ENCODE results near the gene CSF1R. TPM values are rescaled to one million over a fixed set of nuclear protein-coding genes. Genes with fewer than 3 reads are reported as not detected.

The CSF1R gene
- polyA plus RNA-seq, 1 experiment = 0.09 TPM

- TF ChIP-seq CTCF (IDR thresholded peaks at IDR 0.05; ENCODE audit: low read depth, low read length) = no peak
- Histone ChIP-seq H3K9me3 (ENCODE audit: control insufficient read depth, insufficient read depth, low read length) (no peaks in the 10 kb centered on the region), H3K27me3 (ENCODE audit: control insufficient read depth, insufficient read depth, low read length) (no peaks in the 10 kb centered on the region), H3K4me3 (ENCODE audit: low read depth, low read length) (no peak overlapping the region), H3K27ac (ENCODE audit: low read depth, low read length) (no peak overlapping the region)
- no peak for DNase-seq (ENCODE audit: low read depth, low spot score)
- POLR2A ChIA-PET = interaction anchor here (0.5 kb wide), 1 partner anchor 75 kb away, joined by 7 read pairs; no protein-coding TSS in a partner anchor
- CTCF ChIA-PET = interaction anchor here (0.9 to 1.0 kb wide), 2 partner anchors 284 to 290 kb away, joined by 3 read pairs; no protein-coding TSS in a partner anchor
Observed at GRCh38 chr5:150118561-150119229, 32.3 kb upstream of the CSF1R start.

DNA sequence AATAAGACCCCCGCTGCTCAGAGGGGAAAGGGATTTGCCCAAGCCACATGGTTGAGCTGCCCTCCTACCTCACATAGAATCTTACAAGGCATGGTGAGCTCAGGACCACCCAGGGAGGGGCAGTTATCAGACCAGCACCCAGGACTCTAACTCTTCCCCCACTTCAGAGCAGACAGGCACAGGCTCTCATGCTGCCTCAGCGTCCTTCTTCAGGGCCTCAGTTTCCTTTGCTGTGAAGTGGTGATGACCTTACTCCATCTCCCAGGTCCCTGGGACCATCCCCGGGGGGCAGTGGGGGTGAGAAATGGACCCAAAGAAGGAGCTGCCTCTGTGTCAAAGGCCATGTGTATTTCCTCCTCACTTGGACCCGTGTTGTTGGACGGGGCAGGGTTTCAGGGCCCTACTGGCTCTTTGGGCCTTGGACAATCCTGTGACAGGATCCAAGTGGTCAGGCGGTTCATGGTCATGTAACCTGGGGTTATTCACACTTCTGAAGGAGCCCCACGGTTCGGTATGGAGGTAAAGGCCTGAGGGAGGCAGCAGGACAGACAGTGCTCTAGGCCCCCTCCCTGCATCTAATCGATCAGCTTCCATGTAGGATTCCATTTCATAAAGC is 31.7 kb upstream of the CSF1R start:
- no peaks in the 10 kb centered on the region for H3K27me3 ChIP-seq (ENCODE audit: control insufficient read depth, insufficient read depth, low read length)
- no peaks in the 10 kb centered on the region for H3K9me3 ChIP-seq (ENCODE audit: control insufficient read depth, insufficient read depth, low read length)
- POLR2A ChIA-PET = interaction anchor here (0.5 to 0.7 kb wide), 2 partner anchors 76 to 84 kb away, joined by 6 to 7 read pairs; no protein-coding TSS in a partner anchor
- CTCF ChIA-PET = interaction anchor here (0.9 kb wide), 1 partner anchor 289 kb away, joined by 3 read pairs; no protein-coding TSS in a partner anchor
- H3K4me3 ChIP-seq (ENCODE audit: low read depth, low read length) = no peak overlapping the region
- TF ChIP-seq CTCF (IDR thresholded peaks at IDR 0.05; ENCODE audit: low read depth, low read length) = no peak
- H3K27ac ChIP-seq (ENCODE audit: low read depth, low read length) = no peak overlapping the region
- no peak for DNase-seq (ENCODE audit: low read depth, low spot score)

GRCh38 chr5:150116667-150117400 is 30.5 kb upstream of the CSF1R start:
- ChIA-PET CTCF (no interaction called here), POLR2A (no interaction called here)
- Histone ChIP-seq H3K4me3 (ENCODE audit: low read depth, low read length) (no peak overlapping the region), H3K9me3 (ENCODE audit: control insufficient read depth, insufficient read depth, low read length) (no peaks in the 10 kb centered on the region), H3K27me3 (ENCODE audit: control insufficient read depth, insufficient read depth, low read length) (no peaks in the 10 kb centered on the region), H3K27ac (ENCODE audit: low read depth, low read length) (peak overlapping the region; percentile 31)
- no peak for TF ChIP-seq CTCF (IDR thresholded peaks at IDR 0.05; ENCODE audit: low read depth, low read length)
- DNase-seq (ENCODE audit: low read depth, low spot score) = no peak

- ChIA-PET POLR2A (no interaction called here), CTCF (interaction anchor here (1.5 kb wide), 1 partner anchor 112 kb away, joined by 4 read pairs; no protein-coding TSS in a partner anchor)
- DNase-seq (ENCODE audit: low read depth, low spot score) = no peak
- no peak for TF ChIP-seq CTCF (IDR thresholded peaks at IDR 0.05; ENCODE audit: low read depth, low read length)
- Histone ChIP-seq H3K27ac (ENCODE audit: low read depth, low read length) (no peak overlapping the region), H3K4me3 (ENCODE audit: low read depth, low read length) (no peak overlapping the region), H3K27me3 (ENCODE audit: control insufficient read depth, insufficient read depth, low read length) (no peaks in the 10 kb centered on the region), H3K9me3 (ENCODE audit: control insufficient read depth, insufficient read depth, low read length) (no peaks in the 10 kb centered on the region)
Observed at GRCh38 chr5:150114773-150115408, 28.5 kb upstream of the CSF1R start.

All from AG04450 (cell line).